SK-N-DZ (cell line): ENCODE results near the gene ATP8B4.
"Not testable (repeated sequence)": the region's sequence is repeated elsewhere in the genome, so short reads cannot be mapped to it uniquely, and the experiment has no call there.

Experiments
- DNase-seq: peaks from one replicate; pipeline ENCODE4 v3.0.0-alpha.2; 2015; ENCODE audit warnings: low spot score

Gene ATP8B4

GRCh38 chr15:50108461-50108860, 10.6 kb downstream of the ATP8B4 start:
- DNase-seq = no peak

- DNase-seq = no peak
Observed at GRCh38 chr15:50107591-50108408, 11.2 kb downstream of the ATP8B4 start.

- no peak for DNase-seq
Observed at GRCh38 chr15:50107157-50107556, 11.9 kb downstream of the ATP8B4 start.

GRCh38 chr15:50106457-50106856, 12.6 kb downstream of the ATP8B4 start:
- DNase-seq = no peak

- no peak for DNase-seq
Observed at GRCh38 chr15:50100486-50100885, 18.5 kb downstream of the ATP8B4 start.

- no peak for DNase-seq
Observed at GRCh38 chr15:50098545-50098944, 20.5 kb downstream of the ATP8B4 start.

GRCh38 chr15:50095938-50096821, 22.9 kb downstream of the ATP8B4 start:
- DNase-seq = no peak

- not testable (repeated sequence) for DNase-seq
Observed at GRCh38 chr15:50089386-50089785, 29.6 kb downstream of the ATP8B4 start.

GRCh38 chr15:50084932-50085331, 34.1 kb downstream of the ATP8B4 start:
- no peak for DNase-seq

GRCh38 chr15:50083424-50084025, 35.5 kb downstream of the ATP8B4 start:
- DNase-seq = no peak

GRCh38 chr15:50082066-50082465, 37.0 kb downstream of the ATP8B4 start:
- no peak for DNase-seq

- no peak for DNase-seq
Observed at GRCh38 chr15:50077651-50078050, 41.4 kb downstream of the ATP8B4 start.

GRCh38 chr15:50077176-50077575, 41.9 kb downstream of the ATP8B4 start:
- DNase-seq = no peak

- DNase-seq = no peak
Observed at GRCh38 chr15:50075319-50075718, 43.7 kb downstream of the ATP8B4 start.

GRCh38 chr15:50071551-50072258, 47.3 kb downstream of the ATP8B4 start:
- no peak for DNase-seq

GRCh38 chr15:50068016-50068415, 51.0 kb downstream of the ATP8B4 start:
- no peak for DNase-seq

- DNase-seq = no peak
Observed at GRCh38 chr15:50067254-50067653, 51.8 kb downstream of the ATP8B4 start.

GRCh38 chr15:50066666-50067065, 52.4 kb downstream of the ATP8B4 start:
- no peak for DNase-seq

GRCh38 chr15:50066202-50066601, 52.8 kb downstream of the ATP8B4 start:
- DNase-seq = no peak

GRCh38 chr15:50065279-50065678, 53.8 kb downstream of the ATP8B4 start:
- no peak for DNase-seq

- DNase-seq = no peak
Observed at GRCh38 chr15:50064673-50065072, 54.4 kb downstream of the ATP8B4 start.

GRCh38 chr15:50063226-50063625, 55.8 kb downstream of the ATP8B4 start:
- DNase-seq = no peak
